UCSD-AML1 (cell line): ENCODE measurements around the gene PPP2R3A.
"Not testable (repeated sequence)": the region's sequence is repeated elsewhere in the genome, so short reads cannot be mapped to it uniquely, and the experiment has no call there.

ENCODE experiments used
- DNase-seq: peaks from one replicate; lab custom pipeline; 2025; ENCODE audit not compliant: unreplicated experiment; lab: John Stamatoyannopoulos, UW

Gene PPP2R3A

GRCh38 chr3:135965506-135966270 is at the start of gene PPP2R3A:
Gene PPP2R3A (plus strand): TSS chr3:135965728. CDS start chr3:136001499, 35,771 bp downstream.
- peak; percentile 41 for DNase-seq

- DNase-seq: no peak
Measured at GRCh38 chr3:135916310-135916709, 49.2 kb upstream of the PPP2R3A start.

GRCh38 chr3:135917076-135917475 is 48.5 kb upstream of the PPP2R3A start:
- DNase-seq: no peak

GRCh38 chr3:135917927-135918597 is 47.5 kb upstream of the PPP2R3A start:
- DNase-seq: no peak

- DNase-seq: no peak
Measured at GRCh38 chr3:135918600-135918999, 46.9 kb upstream of the PPP2R3A start.

- DNase-seq: no peak
Measured at GRCh38 chr3:135920275-135920674, 45.3 kb upstream of the PPP2R3A start.

GRCh38 chr3:135922903-135923250 is 42.7 kb upstream of the PPP2R3A start:
- no peak for DNase-seq

- no peak for DNase-seq
Measured at GRCh38 chr3:135924506-135924905, 41.0 kb upstream of the PPP2R3A start.

GRCh38 chr3:135926664-135927063 is 38.9 kb upstream of the PPP2R3A start:
- DNase-seq: no peak

- DNase-seq: no peak
Measured at GRCh38 chr3:135927155-135927554, 38.4 kb upstream of the PPP2R3A start.

GRCh38 chr3:135929670-135930069 is 35.9 kb upstream of the PPP2R3A start:
- no peak for DNase-seq

GRCh38 chr3:135930255-135930654 is 35.3 kb upstream of the PPP2R3A start:
- no peak for DNase-seq

- not testable (repeated sequence) for DNase-seq
Measured at GRCh38 chr3:135935171-135935570, 30.4 kb upstream of the PPP2R3A start.

- DNase-seq: not testable (repeated sequence)
Measured at GRCh38 chr3:135937766-135938165, 27.8 kb upstream of the PPP2R3A start.

GRCh38 chr3:135944831-135945230 is 20.7 kb upstream of the PPP2R3A start:
- DNase-seq: no peak

- DNase-seq: no peak
Measured at GRCh38 chr3:135950941-135951340, 14.6 kb upstream of the PPP2R3A start.

GRCh38 chr3:135964160-135964955 is 1.2 kb upstream of the PPP2R3A start:
- DNase-seq: no peak

- no peak for DNase-seq
Measured at GRCh38 chr3:135965129-135965505, 411 bp upstream of the PPP2R3A start.

GRCh38 chr3:135966271-135966961 is 888 bp downstream of the PPP2R3A start:
- DNase-seq: no peak

- no peak for DNase-seq
Measured at GRCh38 chr3:135966962-135967274, 1.4 kb downstream of the PPP2R3A start.

GRCh38 chr3:135967867-135968266 is 2.3 kb downstream of the PPP2R3A start:
- DNase-seq: no peak
